ENCODE results near the gene MAGEA9B. TPM values are rescaled to one million over a fixed set of nuclear protein-coding genes. Genes with fewer than 3 reads are reported as not detected.
"Not testable (repeated sequence)": the region's sequence is repeated elsewhere in the genome, so short reads cannot be mapped to it uniquely, and the experiment has no call there.

The MAGEA9B gene
- total RNA-seq, 1 experiment from 2014 or later = not detected

- no peak for DNase-seq (ENCODE audit: low read depth)
Observed at GRCh38 chrX:149571770-149572169, 15.5 kb downstream of the MAGEA9B start.

GRCh38 chrX:149570668-149571067, 16.6 kb downstream of the MAGEA9B start:
- peak; percentile 25 for DNase-seq (ENCODE audit: low read depth)

GRCh38 chrX:149569770-149570169, 17.5 kb downstream of the MAGEA9B start:
- DNase-seq (ENCODE audit: low read depth) = no peak

- DNase-seq (ENCODE audit: low read depth) = no peak
Observed at GRCh38 chrX:149568701-149569296, 18.5 kb downstream of the MAGEA9B start.

- no peak for DNase-seq (ENCODE audit: low read depth)
Observed at GRCh38 chrX:149567621-149568417, 19.4 kb downstream of the MAGEA9B start.

- DNase-seq (ENCODE audit: low read depth) = no peak
Observed at GRCh38 chrX:149563359-149563758, 23.9 kb downstream of the MAGEA9B start.

- DNase-seq (ENCODE audit: low read depth) = not testable (repeated sequence)
Observed at GRCh38 chrX:149555251-149555650, 32.0 kb downstream of the MAGEA9B start.

GRCh38 chrX:149551939-149552248, 35.4 kb downstream of the MAGEA9B start:
- not testable (repeated sequence) for DNase-seq (ENCODE audit: low read depth)

- DNase-seq (ENCODE audit: low read depth) = not testable (repeated sequence)
Observed at GRCh38 chrX:149551245-149551938, 35.9 kb downstream of the MAGEA9B start.

- DNase-seq (ENCODE audit: low read depth) = not testable (repeated sequence)
Observed at GRCh38 chrX:149550454-149550853, 36.8 kb downstream of the MAGEA9B start.

GRCh38 chrX:149549701-149550100, 37.6 kb downstream of the MAGEA9B start, which contains the start of gene HSFX3:
HSFX3 (minus strand) TSS chrX:149549924; CDS start chrX:149549852, 72 bp downstream.
- not testable (repeated sequence) for DNase-seq (ENCODE audit: low read depth)

GRCh38 chrX:149547782-149548181, 39.5 kb downstream of the MAGEA9B start:
- DNase-seq (ENCODE audit: low read depth) = not testable (repeated sequence)

GRCh38 chrX:149546962-149547361, 40.3 kb downstream of the MAGEA9B start:
- DNase-seq (ENCODE audit: low read depth) = not testable (repeated sequence)

- DNase-seq (ENCODE audit: low read depth) = not testable (repeated sequence)
Observed at GRCh38 chrX:149545545-149546543, 41.4 kb downstream of the MAGEA9B start.

- DNase-seq (ENCODE audit: low read depth) = no peak
Observed at GRCh38 chrX:149541521-149542047, 45.7 kb downstream of the MAGEA9B start.

- peak; percentile 96 for DNase-seq (ENCODE audit: low read depth)
Observed at GRCh38 chrX:149540621-149541520, 46.4 kb downstream of the MAGEA9B start, which contains the start of gene EOLA1. EOLA1 (plus strand) TSS chrX:149541012; CDS start chrX:149545631, 4,619 bp downstream.

- peak; percentile 82 for DNase-seq (ENCODE audit: low read depth)
Observed at GRCh38 chrX:149540131-149540620, 47.1 kb downstream of the MAGEA9B start.

- peak; percentile 88 for DNase-seq (ENCODE audit: low read depth)
Observed at GRCh38 chrX:149539283-149540130, 47.8 kb downstream of the MAGEA9B start.
